Measurements from ENCODE around the gene SRRM4. TPM values are rescaled to one million over a fixed set of nuclear protein-coding genes. Genes with fewer than 3 reads are reported as not detected.

SRRM4 gene
- total RNA-seq, 1 donor from 2014 or later: not detected

GRCh38 chr12:119117936-119118335 lies 136.6 kb downstream of the SRRM4 start:
- no peak for DNase-seq (ENCODE audit: low read depth in 2 of 2)

- no peak for DNase-seq (ENCODE audit: low read depth in 2 of 2)
These were observed 137.3 kb downstream of the SRRM4 start for GRCh38 chr12:119118625-119119024.

- DNase-seq (ENCODE audit: low read depth in 2 of 2): no peak
These were observed 140.7 kb downstream of the SRRM4 start for GRCh38 chr12:119122047-119122446.

GRCh38 chr12:119122751-119123150 lies 141.4 kb downstream of the SRRM4 start:
- DNase-seq (ENCODE audit: low read depth in 2 of 2): no peak

- DNase-seq (ENCODE audit: low read depth in 2 of 2): no peak
These were observed 147.2 kb downstream of the SRRM4 start for GRCh38 chr12:119128527-119128926.

GRCh38 chr12:119129827-119130434 lies 148.6 kb downstream of the SRRM4 start:
- no peak for DNase-seq (ENCODE audit: low read depth in 2 of 2)

- no peak for DNase-seq (ENCODE audit: low read depth in 2 of 2)
These were observed 149.2 kb downstream of the SRRM4 start for GRCh38 chr12:119130523-119130922.

GRCh38 chr12:119134284-119135072 lies 153.1 kb downstream of the SRRM4 start:
- DNase-seq (ENCODE audit: low read depth in 2 of 2): no peak

- no peak for DNase-seq (ENCODE audit: low read depth in 2 of 2)
These were observed 155.6 kb downstream of the SRRM4 start for GRCh38 chr12:119136811-119137410.

GRCh38 chr12:119139448-119139847 lies 158.1 kb downstream of the SRRM4 start:
- DNase-seq (ENCODE audit: low read depth in 2 of 2): no peak

- no peak for DNase-seq (ENCODE audit: low read depth in 2 of 2)
These were observed 164.0 kb downstream of the SRRM4 start for GRCh38 chr12:119145367-119145766.

- DNase-seq (ENCODE audit: low read depth in 2 of 2): no peak
These were observed 166.6 kb downstream of the SRRM4 start for GRCh38 chr12:119147847-119148448.

- no peak for DNase-seq (ENCODE audit: low read depth in 2 of 2)
These were observed 167.9 kb downstream of the SRRM4 start for GRCh38 chr12:119149270-119149669.

GRCh38 chr12:119151445-119152026 lies 170.2 kb downstream of the SRRM4 start:
- no peak for DNase-seq (ENCODE audit: low read depth in 2 of 2)

GRCh38 chr12:119153477-119154434 lies 172.4 kb downstream of the SRRM4 start:
- peak in 1 of 2 donors; percentile 46 for DNase-seq (ENCODE audit: low read depth in 2 of 2)

GRCh38 chr12:119154435-119154818 lies 173.1 kb downstream of the SRRM4 start:
- no peak for DNase-seq (ENCODE audit: low read depth in 2 of 2)

- no peak for DNase-seq (ENCODE audit: low read depth in 2 of 2)
These were observed 175.2 kb downstream of the SRRM4 start for GRCh38 chr12:119156401-119157044.

GRCh38 chr12:119157528-119157927 lies 176.2 kb downstream of the SRRM4 start:
- DNase-seq (ENCODE audit: low read depth in 2 of 2): no peak

GRCh38 chr12:119157978-119158377 lies 176.6 kb downstream of the SRRM4 start:
- no peak for DNase-seq (ENCODE audit: low read depth in 2 of 2)

- DNase-seq (ENCODE audit: low read depth in 2 of 2): no peak
These were observed 177.1 kb downstream of the SRRM4 start for GRCh38 chr12:119158402-119158801.

Data from lung microvascular endothelial cell (primary cell).